CD14-positive monocyte (primary cell): ENCODE results near the gene RMI2. TPM values are rescaled to one million over a fixed set of nuclear protein-coding genes. Genes with fewer than 3 reads are reported as not detected.

Experiments used
- DNase-seq, 3 donors: peaks; one replicate each; pipeline ENCODE4 v3.0.0-alpha.2; 2011 to 2022
- H2AFZ ChIP-seq: 2 replicates; pipeline ENCODE4 v1.6.0; 2012; ENCODE audit warnings: mild to moderate bottlenecking, low read depth, low read length, inconsistent platforms; ENCODE audit not compliant: insufficient read depth, poor library complexity, severe bottlenecking
- H3K27ac ChIP-seq, 2 donors: 1 replicate in 1 of 2; 2 replicates in 1 of 2; pipeline ENCODE4 v1.5.1; 2012 to 2013; ENCODE audit warnings: low read length in 2 of 2, control low read depth in 1 of 2, inconsistent platforms in 1 of 2, low read depth in 1 of 2, mild to moderate bottlenecking in 1 of 2
- H3K27me3 ChIP-seq, 2 donors: one replicate each; pipeline versions ENCODE4 v1.6.0 to v1.6.1; 2011 to 2013; ENCODE audit warnings: low read length in 2 of 2; ENCODE audit not compliant: control insufficient read depth in 2 of 2, insufficient read depth in 2 of 2
- H3K36me3 ChIP-seq, 2 donors: replicated peaks in 1 of 2; 1 replicate in 1 of 2; 2 replicates in 1 of 2; pipeline versions ENCODE4 v1.5.1 to v1.6.1; 2012 to 2013; ENCODE audit warnings: low read length in 2 of 2, control low read depth in 1 of 2, inconsistent platforms in 1 of 2, mild to moderate bottlenecking in 1 of 2; ENCODE audit not compliant: insufficient read depth in 2 of 2, control insufficient read depth in 1 of 2
- H3K4me1 ChIP-seq, 2 donors: 1 replicate in 1 of 2; 2 replicates in 1 of 2; pipeline versions ENCODE4 v1.5.1 to v1.6.1; 2012 to 2013; ENCODE audit warnings: low read length in 2 of 2, control low read depth in 1 of 2, inconsistent platforms in 1 of 2, mild to moderate bottlenecking in 1 of 2, moderate library complexity in 1 of 2; ENCODE audit not compliant: insufficient read depth in 2 of 2, control insufficient read depth in 1 of 2
- H3K4me2 ChIP-seq: replicated peaks from 2 replicates; pipeline ENCODE3; 2012; ENCODE audit warnings: low read length, moderate library complexity, mild to moderate bottlenecking; ENCODE audit not compliant: poor library complexity, severe bottlenecking; ENCODE audit errors: extremely low read depth
- H3K4me3 ChIP-seq, 3 experiments: fragments of 200-600 bp in 1 of 3; sonication (generic) in 1 of 3; replicated peaks in 1 of 3; 1 replicate in 2 of 3; 2 replicates in 1 of 3; pipeline ENCODE4 v1.5.1; 2011 to 2013; ENCODE audit warnings: low read length in 3 of 3, mild to moderate bottlenecking in 3 of 3, control low read depth in 2 of 3, low read depth in 2 of 3, inconsistent platforms in 1 of 3, moderate library complexity in 1 of 3
- H3K79me2 ChIP-seq: 2 replicates; pipeline ENCODE4 v1.6.0; 2012; ENCODE audit warnings: mild to moderate bottlenecking, control low read depth, inconsistent platforms, low read length, moderate library complexity; ENCODE audit not compliant: insufficient read depth
- H3K9ac ChIP-seq: 2 replicates; pipeline ENCODE4 v1.6.0; 2017; ENCODE audit warnings: low read length, mild to moderate bottlenecking; ENCODE audit not compliant: insufficient read depth, poor library complexity, severe bottlenecking
- H3K9me3 ChIP-seq, 2 donors: replicated peaks in 1 of 2; 1 replicate in 1 of 2; 2 replicates in 1 of 2; pipeline versions ENCODE4 v1.5.1 to v1.6.1; 2012 to 2013; ENCODE audit warnings: low read length in 2 of 2, control low read depth in 1 of 2; ENCODE audit not compliant: control insufficient read depth in 1 of 2, insufficient read depth in 1 of 2
- H4K20me1 ChIP-seq: 2 replicates; pipeline ENCODE4 v1.6.0; 2012; ENCODE audit warnings: mild to moderate bottlenecking, low read length, control low read depth, moderate library complexity; ENCODE audit not compliant: insufficient read depth
- H3K27ac Mint-ChIP-seq, 7 donors: one replicate each; pipeline ENCODE4 v1.8.0; 2020; ENCODE audit warnings: mild to moderate bottlenecking in 7 of 7, mixed read lengths in 7 of 7, moderate library complexity in 6 of 7, inconsistent platforms in 2 of 7
- H3K27me3 Mint-ChIP-seq, 3 donors: one replicate each; pipeline ENCODE4 v1.8.0; 2021 to 2022; ENCODE audit warnings: low read depth in 3 of 3, mild to moderate bottlenecking in 3 of 3, mixed read lengths in 3 of 3, moderate library complexity in 3 of 3, inconsistent platforms in 1 of 3
- H3K36me3 Mint-ChIP-seq, 2 donors: one replicate each; pipeline ENCODE4 v1.8.0; 2020; ENCODE audit warnings: mixed read lengths in 2 of 2, inconsistent platforms in 1 of 2, mild to moderate bottlenecking in 1 of 2
- H3K4me1 Mint-ChIP-seq: one replicate; pipeline ENCODE4 v1.8.0; 2020; ENCODE audit warnings: mild to moderate bottlenecking, mixed read lengths
- H3K4me3 Mint-ChIP-seq, 2 donors: one replicate each; pipeline ENCODE4 v1.8.0; 2020; ENCODE audit warnings: mild to moderate bottlenecking in 2 of 2, mixed read lengths in 2 of 2, moderate library complexity in 1 of 2
- H3K9me3 Mint-ChIP-seq, 7 donors: one replicate each; pipeline ENCODE4 v1.8.0; 2020 to 2022; ENCODE audit warnings: mixed read lengths in 7 of 7, mild to moderate bottlenecking in 6 of 7, moderate library complexity in 6 of 7, inconsistent platforms in 2 of 7
- CTCF ChIP-seq: fragments of 200-600 bp; IDR thresholded peaks from one replicate; pipeline ENCODE4 v1.8.0; 2022; ENCODE audit warnings: antibody characterized with exemption, mild to moderate bottlenecking
- WGBS: methylation state at CpG from one replicate; pipeline ENCODE4 v1.1.5; 2013; ENCODE audit warnings: missing lambda C conversion rate; ENCODE audit not compliant: insufficient coverage; 5-methylcytosine and 5-hydroxymethylcytosine counted together
- intact Hi-C, 2 donors: fragments of 100-400 bp; cut with micrococcal nuclease; formaldehyde crosslinking; loops; one replicate each; pipeline versions ENCODE4 v1.15.0 to v1.15.1; 2023
- polyA plus RNA-seq, 3 donors: library from polyadenylated mRNA; depleted of rRNA in 1 of 3; unstranded in 2 of 3; stranded (reverse) in 1 of 3; fragments of 300-500 nt in 2 of 3; fragments of >200 nt in 1 of 3; fragmentation: Illumina TruSeq in 2 of 3; gene quantifications; 1 replicate in 2 of 3; 2 replicates in 1 of 3; pipeline ENCODE4 v1.2.3, GENCODE V29; 2012 to 2021

The RMI2 gene
- polyA plus RNA-seq, 3 donors: 0.17 to 0.24 (median 0.23) TPM

- no peaks in the 10 kb centered on the region for H3K36me3 ChIP-seq
- H3K4me1 Mint-ChIP-seq: peaks cover 37% of the 10 kb centered on the region
- intact Hi-C loops: no loop called here
Observed at GRCh38 chr16:11301645-11302501, 43.4 kb upstream of the RMI2 start.

GRCh38 chr16:11302977-11303376 lies 42.3 kb upstream of the RMI2 start:
- peaks cover 37% of the 10 kb centered on the region for H3K4me1 Mint-ChIP-seq
- Histone ChIP-seq H2AFZ (no peak overlapping the region), H4K20me1 (no peaks in the 10 kb centered on the region), H3K4me2 (no peak overlapping the region), H3K36me3 (no peaks in the 10 kb centered on the region), H3K27ac (no peak overlapping the region), H3K4me3 (no peak overlapping the region), H3K27me3 (peaks cover 0 to 3% of the 10 kb centered on the region in 2 donors), H3K79me2 (no peaks in the 10 kb centered on the region), H3K9me3 (no peaks in the 10 kb centered on the region), H3K4me1 (peaks cover 32 to 36% of the 10 kb centered on the region in 2 donors), H3K9ac (no peak overlapping the region)
- no peak for TF ChIP-seq CTCF
- DNase-seq: no peak
- WGBS: 94% methylated on average over 3 of the region's 4 CpGs
- peak overlapping the region in 1 of 2 donors; percentile 26 for H3K4me3 Mint-ChIP-seq
- H3K9me3 Mint-ChIP-seq: peaks cover 0 to 2% (median 0%) of the 10 kb centered on the region in 7 donors
- intact Hi-C loops: no loop called here
- peaks cover 3 to 24% (median 21%) of the 10 kb centered on the region in 3 donors for H3K27me3 Mint-ChIP-seq
- H3K27ac Mint-ChIP-seq: no peak overlapping the region
- no peaks in the 10 kb centered on the region for H3K36me3 Mint-ChIP-seq

More at GRCh38 chr16:11301645-11302501, 43.4 kb upstream of the RMI2 start:
- H3K27me3 Mint-ChIP-seq: peaks cover 5 to 30% (median 29%) of the 10 kb centered on the region in 3 donors
- no peak overlapping the region for H3K4me3 Mint-ChIP-seq
- Histone ChIP-seq H3K27ac (no peak overlapping the region), H3K9ac (no peak overlapping the region), H3K4me3 (no peak overlapping the region), H4K20me1 (no peaks in the 10 kb centered on the region), H3K4me2 (no peak overlapping the region), H3K79me2 (no peaks in the 10 kb centered on the region), H3K9me3 (no peaks in the 10 kb centered on the region), H2AFZ (no peak overlapping the region), H3K4me1 (peaks cover 31 to 36% of the 10 kb centered on the region in 2 donors), H3K27me3 (peaks cover 0 to 5% of the 10 kb centered on the region in 2 donors)
- no peaks in the 10 kb centered on the region for H3K36me3 Mint-ChIP-seq
- TF ChIP-seq CTCF: no peak
- H3K9me3 Mint-ChIP-seq: peaks cover 0 to 2% (median 0%) of the 10 kb centered on the region in 7 donors
- no peak overlapping the region for H3K27ac Mint-ChIP-seq
- WGBS: no CpG with 5 or more reads among the region's 4 CpGs
- DNase-seq: no peak
